Mononuclear cell (primary cell): ENCODE data around the gene TM4SF18. TPM values are rescaled to one million over a fixed set of nuclear protein-coding genes. Genes with fewer than 3 reads are reported as not detected.

Source experiments
- H3K27me3 ChIP-seq: 2 replicates; pipeline ENCODE4 v1.6.0; 2011; ENCODE audit warnings: low read length, control low read depth; ENCODE audit not compliant: insufficient read depth
- H3K4me1 ChIP-seq: 2 replicates; pipeline ENCODE4 v1.5.1; 2011; ENCODE audit warnings: mild to moderate bottlenecking, low read length, control low read depth; ENCODE audit not compliant: insufficient read depth
- H3K4me3 ChIP-seq: 2 replicates; pipeline ENCODE4 v1.5.1; 2011; ENCODE audit warnings: mild to moderate bottlenecking, low read length, moderate library complexity
- H3K9me3 ChIP-seq: 2 replicates; pipeline ENCODE4 v1.5.1; 2011; ENCODE audit warnings: low read depth, mild to moderate bottlenecking, control low read depth, low read length
- total RNA-seq: library from RNA; depleted of rRNA; stranded (reverse); fragments of >200 nt; gene quantifications from one replicate; pipeline ENCODE4 v1.2.3, GENCODE V29; 2012

Gene TM4SF18
- total RNA-seq, 1 donor, result under 0.01 TPM

GRCh38 chr3:149324332-149324731 is 9.1 kb downstream of the TM4SF18 start:
- H3K4me1 ChIP-seq, result no peaks in the 10 kb centered on the region
- no peaks in the 10 kb centered on the region for H3K27me3 ChIP-seq
- no peak overlapping the region for H3K4me3 ChIP-seq
- no peaks in the 10 kb centered on the region for H3K9me3 ChIP-seq

DNA sequence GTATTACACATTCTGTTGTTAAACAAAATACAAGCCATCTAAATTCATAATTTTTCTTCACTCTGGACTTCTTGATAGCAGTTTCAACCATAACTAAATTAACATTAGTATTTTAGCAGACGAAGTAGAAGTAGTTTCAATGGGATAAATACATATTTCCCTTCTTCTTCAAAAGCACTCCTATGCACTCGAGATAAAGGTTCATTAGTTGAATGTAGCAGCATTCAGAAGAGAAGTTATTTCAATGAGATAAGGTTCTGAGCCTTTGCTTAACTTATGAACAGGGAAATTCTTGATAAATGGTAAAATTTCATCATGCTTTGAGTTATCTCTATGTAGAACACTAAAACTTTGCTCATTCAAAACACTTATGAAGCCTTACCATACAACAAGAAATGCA is 11.8 kb downstream of the TM4SF18 start:
- H3K9me3 ChIP-seq, result no peaks in the 10 kb centered on the region
- no peak overlapping the region for H3K4me3 ChIP-seq

GRCh38 chr3:149321136-149321535 is 12.3 kb downstream of the TM4SF18 start:
- H3K4me1 ChIP-seq, result no peaks in the 10 kb centered on the region
- no peak overlapping the region for H3K4me3 ChIP-seq
- H3K27me3 ChIP-seq, result no peaks in the 10 kb centered on the region
- no peaks in the 10 kb centered on the region for H3K9me3 ChIP-seq

More for the DNA sequence above, 11.8 kb downstream of the TM4SF18 start:
- Histone ChIP-seq H3K4me1 (no peaks in the 10 kb centered on the region), H3K27me3 (no peaks in the 10 kb centered on the region)

DNA sequence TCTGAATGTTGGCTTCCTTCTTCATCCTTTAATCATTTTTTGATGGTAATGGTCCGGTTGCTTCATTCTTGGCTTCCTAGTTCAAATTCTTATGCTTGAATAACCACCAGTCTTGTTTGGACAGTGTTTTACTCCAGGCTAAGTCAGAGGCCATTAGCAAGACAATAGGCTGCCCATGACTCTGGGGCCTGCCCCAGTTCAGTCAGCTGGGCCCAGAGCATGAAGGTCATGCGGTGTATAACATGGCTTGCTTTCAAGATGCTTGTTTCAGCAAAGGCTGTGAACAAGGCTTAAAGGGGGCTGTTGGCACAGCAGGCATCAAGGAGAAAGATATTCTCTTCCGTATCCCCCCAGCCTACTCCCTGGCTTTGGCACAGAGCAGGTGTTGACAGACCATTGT is 13.7 kb downstream of the TM4SF18 start:
- Histone ChIP-seq H3K9me3 (no peaks in the 10 kb centered on the region), H3K4me1 (no peaks in the 10 kb centered on the region), H3K27me3 (no peaks in the 10 kb centered on the region), H3K4me3 (no peak overlapping the region)

DNA sequence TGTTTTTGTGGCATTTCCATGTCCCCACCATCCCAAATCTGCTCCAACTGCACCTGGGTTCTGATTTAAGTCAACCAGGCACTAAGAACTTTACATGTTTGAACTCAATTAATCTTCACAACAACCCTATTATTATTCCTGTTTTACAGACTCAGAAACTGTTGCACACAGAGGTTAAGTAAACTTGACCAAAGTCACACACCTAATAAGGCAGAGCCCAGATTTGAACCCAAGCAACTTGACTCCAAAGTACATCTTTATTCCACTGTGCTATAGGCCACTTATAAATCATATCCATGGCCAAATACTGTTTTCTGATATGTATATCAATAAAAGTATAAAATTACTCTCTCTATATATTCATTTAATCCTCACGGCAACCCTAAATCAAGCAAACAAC is 16.4 kb downstream of the TM4SF18 start:
- Histone ChIP-seq H3K4me3 (no peak overlapping the region), H3K27me3 (peaks cover 2% of the 10 kb centered on the region), H3K4me1 (no peaks in the 10 kb centered on the region), H3K9me3 (no peaks in the 10 kb centered on the region)

DNA sequence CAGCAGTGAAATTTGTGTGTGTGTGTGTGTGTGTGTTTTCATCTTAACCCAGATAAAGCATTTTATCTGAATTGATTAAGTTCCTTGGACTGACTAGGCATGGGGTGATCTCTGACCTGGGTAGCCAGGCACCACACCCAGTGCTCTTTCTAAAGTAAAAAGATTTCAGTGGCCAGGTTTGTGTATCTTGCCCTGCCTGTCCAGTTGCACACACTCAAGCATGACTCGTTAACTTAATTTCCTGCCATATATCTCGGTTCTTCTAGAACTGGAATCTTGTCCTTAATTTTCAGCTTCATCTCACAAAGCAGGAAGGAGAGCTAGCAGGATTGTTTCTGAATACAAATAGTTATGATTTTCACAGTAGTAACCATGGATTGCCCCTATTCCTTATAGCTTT is 17.0 kb downstream of the TM4SF18 start:
- Histone ChIP-seq H3K27me3 (peaks cover 3% of the 10 kb centered on the region), H3K4me3 (no peak overlapping the region), H3K4me1 (no peaks in the 10 kb centered on the region), H3K9me3 (no peaks in the 10 kb centered on the region)

DNA sequence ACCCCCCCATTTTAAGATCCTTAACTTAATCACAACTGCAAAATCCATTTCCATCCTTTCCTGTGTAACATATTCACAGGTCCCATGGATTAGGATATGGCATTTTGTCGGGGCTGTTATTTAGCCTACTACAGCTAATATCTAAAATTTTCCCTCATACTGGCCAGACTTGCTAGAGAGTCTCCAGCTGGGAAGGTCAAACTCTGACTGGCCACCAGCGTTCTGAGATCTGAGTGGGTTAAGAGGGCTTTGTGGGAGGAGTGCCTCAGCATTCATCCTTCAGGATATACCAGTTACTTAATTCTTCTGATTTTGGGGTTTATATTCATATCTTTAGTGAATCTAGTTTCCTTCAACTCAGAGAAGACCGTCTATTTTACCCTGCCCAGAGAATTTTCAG is 17.7 kb downstream of the TM4SF18 start:
- no peaks in the 10 kb centered on the region for H3K4me1 ChIP-seq
- no peaks in the 10 kb centered on the region for H3K9me3 ChIP-seq
- no peak overlapping the region for H3K4me3 ChIP-seq
- H3K27me3 ChIP-seq, result peaks cover 3% of the 10 kb centered on the region

DNA sequence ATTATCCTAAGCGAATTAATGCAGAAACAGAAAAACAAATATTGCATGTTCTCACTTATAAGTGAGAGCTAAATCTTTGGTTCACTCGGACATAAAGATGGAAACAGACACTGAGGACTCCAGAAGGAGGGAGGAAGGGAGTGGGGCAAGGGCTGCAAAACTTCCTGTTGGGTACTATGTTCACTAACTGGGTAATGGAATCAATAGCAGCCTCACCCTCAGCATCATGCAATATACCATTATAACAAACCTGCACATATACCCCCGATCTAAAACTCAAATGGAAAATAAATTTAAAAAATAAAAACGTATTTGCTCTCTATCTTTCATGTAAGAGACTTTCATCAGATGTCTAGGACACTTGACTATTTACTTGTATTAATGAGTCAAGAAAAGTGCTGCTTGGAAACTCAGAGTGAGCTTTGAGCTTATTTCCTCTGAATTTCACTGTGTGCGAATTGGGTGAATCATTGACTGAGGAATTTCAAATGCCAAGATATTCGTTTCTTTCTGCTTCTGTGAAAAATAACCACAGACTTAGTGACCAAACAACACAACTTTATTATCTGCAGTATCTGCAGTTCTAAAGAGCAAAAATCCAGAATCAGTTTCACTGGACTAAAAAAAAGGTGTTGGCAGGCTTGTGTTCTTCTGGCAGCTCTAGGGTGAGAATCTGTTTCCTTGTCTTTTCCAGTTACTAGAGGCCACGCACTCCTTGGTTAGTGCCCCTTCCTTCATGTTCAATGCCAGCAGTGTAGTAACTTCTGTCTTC is 18.4 kb downstream of the TM4SF18 start:
- no peaks in the 10 kb centered on the region for H3K4me1 ChIP-seq
- peaks cover 3% of the 10 kb centered on the region for H3K27me3 ChIP-seq
- H3K4me3 ChIP-seq, result no peak overlapping the region
- no peaks in the 10 kb centered on the region for H3K9me3 ChIP-seq

DNA sequence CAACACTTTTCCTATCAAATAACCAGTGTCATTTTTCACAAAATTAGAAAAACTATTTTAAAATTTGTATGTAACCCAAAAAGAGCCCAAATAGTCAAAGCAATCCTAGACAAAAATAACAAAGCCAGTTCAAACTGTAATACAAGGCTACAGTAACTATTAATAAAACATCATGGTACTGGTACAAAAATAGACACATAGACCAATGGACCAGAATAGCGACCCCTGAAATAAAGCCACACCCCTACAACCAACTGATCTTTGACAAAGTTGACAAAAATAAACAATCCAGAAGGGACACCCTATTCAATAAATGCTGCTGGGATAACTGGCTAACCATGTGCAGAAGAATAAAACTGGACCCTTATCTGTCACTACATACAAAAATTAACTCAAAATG is 19.9 kb downstream of the TM4SF18 start:
- Histone ChIP-seq H3K4me3 (no peak overlapping the region), H3K9me3 (no peaks in the 10 kb centered on the region), H3K27me3 (peaks cover 3% of the 10 kb centered on the region), H3K4me1 (no peaks in the 10 kb centered on the region)

- no peaks in the 10 kb centered on the region for H3K9me3 ChIP-seq
- H3K4me1 ChIP-seq, result peaks cover 6% of the 10 kb centered on the region
- H3K27me3 ChIP-seq, result peaks cover 3% of the 10 kb centered on the region
- H3K4me3 ChIP-seq, result no peak overlapping the region
Measured at GRCh38 chr3:149310796-149311534, 22.5 kb downstream of the TM4SF18 start.

DNA sequence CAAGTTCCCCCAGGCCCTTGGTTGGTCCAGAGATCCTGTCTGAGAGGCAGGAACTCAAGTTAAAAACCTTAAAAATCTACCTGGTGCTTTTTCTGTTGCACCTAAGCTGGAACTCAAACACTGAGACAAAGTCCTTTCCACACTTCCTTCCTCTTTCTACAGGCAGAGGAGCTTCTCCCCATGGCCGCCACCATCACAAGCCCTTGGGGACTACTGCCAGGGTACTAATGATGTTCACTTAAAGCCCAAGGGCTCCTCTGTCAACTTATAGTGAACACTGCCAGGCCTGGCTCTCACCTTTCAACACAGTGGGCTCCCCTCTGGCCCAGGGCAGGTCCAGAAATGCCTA is 26.0 kb downstream of the TM4SF18 start:
- Histone ChIP-seq H3K9me3 (no peaks in the 10 kb centered on the region), H3K4me3 (no peak overlapping the region), H3K4me1 (peaks cover 6% of the 10 kb centered on the region), H3K27me3 (peaks cover 13% of the 10 kb centered on the region)

GRCh38 chr3:149306751-149307434 is 26.5 kb downstream of the TM4SF18 start:
- Histone ChIP-seq H3K4me3 (no peak overlapping the region), H3K27me3 (peaks cover 11% of the 10 kb centered on the region), H3K4me1 (peaks cover 6% of the 10 kb centered on the region), H3K9me3 (no peaks in the 10 kb centered on the region)

DNA sequence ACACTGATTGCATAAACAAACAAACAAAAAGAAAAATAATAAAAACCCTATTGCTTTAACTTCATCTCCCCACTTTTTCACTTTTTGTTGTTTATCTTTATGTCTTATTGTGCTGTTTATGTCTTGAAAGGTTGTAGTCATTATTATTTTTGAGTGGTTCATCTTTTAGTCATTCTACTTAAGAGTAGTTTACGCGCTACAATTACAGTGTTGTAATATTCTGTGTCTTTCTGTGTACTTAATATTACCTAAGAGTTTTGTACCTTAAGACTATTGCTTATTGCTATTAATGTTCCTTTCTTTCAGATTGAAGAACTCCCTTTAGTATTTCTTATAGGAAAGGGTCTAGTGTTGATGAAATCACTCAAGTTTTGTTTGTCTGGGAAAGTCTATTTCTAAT is 28.1 kb downstream of the TM4SF18 start:
- H3K4me1 ChIP-seq, result peaks cover 9% of the 10 kb centered on the region
- H3K9me3 ChIP-seq, result no peaks in the 10 kb centered on the region
- H3K4me3 ChIP-seq, result no peak overlapping the region
- H3K27me3 ChIP-seq, result peaks cover 11% of the 10 kb centered on the region

GRCh38 chr3:149299938-149300801 is 33.3 kb downstream of the TM4SF18 start:
- peaks cover 11% of the 10 kb centered on the region for H3K27me3 ChIP-seq
- H3K4me3 ChIP-seq, result no peak overlapping the region
- peaks cover 18% of the 10 kb centered on the region for H3K4me1 ChIP-seq
- H3K9me3 ChIP-seq, result no peaks in the 10 kb centered on the region

- Histone ChIP-seq H3K27me3 (no peaks in the 10 kb centered on the region), H3K9me3 (no peaks in the 10 kb centered on the region), H3K4me1 (peaks cover 18% of the 10 kb centered on the region), H3K4me3 (no peak overlapping the region)
Measured at GRCh38 chr3:149296972-149297371, 36.5 kb downstream of the TM4SF18 start.
